Retinal pigment epithelial cell (primary cell): Measurements from ENCODE around the gene ITGAV.
A peak's percentile ranks its signal among the peaks of the same experiment; 100 is the strongest.
"Not testable (repeated sequence)": the region's sequence is repeated elsewhere in the genome, so short reads cannot be mapped to it uniquely, and the experiment has no call there.

Experiments used
- DNase-seq: peaks from one replicate; pipeline ENCODE4 v3.0.0-alpha.2; 2010; ENCODE audit warnings: low read depth
- H3K4me3 ChIP-seq: 2 replicates; pipeline ENCODE4 v1.5.1; 2011; ENCODE audit warnings: mild to moderate bottlenecking, low read length, control low read depth, moderate library complexity
- CTCF ChIP-seq: conservative IDR thresholded peaks from 2 replicates; pipeline ENCODE4 v1.5.1; 2011; ENCODE audit warnings: low read depth, low read length, control low read depth, inconsistent platforms

ITGAV gene

DNA sequence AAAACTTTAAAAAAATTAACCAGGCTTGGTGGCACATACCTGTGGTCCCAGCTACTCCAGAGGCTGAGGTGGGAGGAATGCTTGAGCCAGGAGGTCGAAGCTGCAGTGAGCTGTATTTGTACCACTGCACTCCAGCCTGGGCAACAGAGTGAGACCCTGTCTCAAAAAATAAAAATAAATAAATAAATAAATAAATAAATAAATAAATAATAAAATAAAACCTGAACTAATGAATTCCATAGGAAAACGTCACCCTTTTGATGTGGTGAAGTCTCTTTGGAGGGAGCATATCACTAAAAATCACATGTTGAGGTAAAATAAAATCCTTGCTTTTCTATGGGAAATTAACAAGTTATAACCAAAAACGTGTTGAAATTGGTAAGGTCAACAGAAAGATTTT, 29.6 kb upstream of the ITGAV start:
- no peak for DNase-seq
- no peak for TF ChIP-seq CTCF
- H3K4me3 ChIP-seq = no peak overlapping the region

DNA sequence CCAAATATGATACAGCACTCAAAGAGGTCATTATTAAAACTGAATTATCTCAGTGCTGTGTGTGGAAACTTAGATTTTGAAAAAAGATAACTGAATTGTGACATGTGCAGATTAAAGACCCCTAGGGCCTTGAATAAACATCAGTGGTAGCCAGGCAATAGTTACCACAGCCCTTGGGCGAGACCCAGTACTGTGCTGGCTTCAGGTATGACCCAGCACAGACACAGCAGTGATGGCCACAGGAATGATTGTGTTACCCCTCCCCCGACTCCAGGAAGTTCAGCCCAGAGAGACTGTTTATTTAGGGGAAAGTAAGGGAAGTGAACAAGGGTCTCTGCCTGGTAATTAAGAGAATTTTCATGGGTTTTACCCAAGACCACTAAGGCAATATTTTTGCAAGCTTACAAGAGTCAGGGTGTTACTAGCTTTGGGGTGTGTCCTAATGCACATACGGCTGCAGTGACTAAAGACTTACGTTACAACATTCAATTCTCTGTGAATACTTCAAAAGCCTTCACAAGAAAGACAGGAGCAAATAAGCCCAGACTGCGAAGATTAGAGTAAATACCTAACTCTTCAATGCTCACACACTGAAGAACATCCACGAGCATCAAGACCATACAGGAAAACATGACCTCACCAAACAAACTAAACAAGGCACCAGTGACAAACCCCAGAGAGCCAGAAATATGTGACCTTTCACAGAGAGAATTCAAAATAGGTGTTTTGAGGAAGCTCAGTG, 28.2 kb upstream of the ITGAV start:
- H3K4me3 ChIP-seq = no peak overlapping the region
- TF ChIP-seq CTCF = no peak
- DNase-seq = no peak

GRCh38 chr2:186562209-186562578, 27.7 kb upstream of the ITGAV start:
- no peak for TF ChIP-seq CTCF
- no peak for DNase-seq
- no peak overlapping the region for H3K4me3 ChIP-seq

DNA sequence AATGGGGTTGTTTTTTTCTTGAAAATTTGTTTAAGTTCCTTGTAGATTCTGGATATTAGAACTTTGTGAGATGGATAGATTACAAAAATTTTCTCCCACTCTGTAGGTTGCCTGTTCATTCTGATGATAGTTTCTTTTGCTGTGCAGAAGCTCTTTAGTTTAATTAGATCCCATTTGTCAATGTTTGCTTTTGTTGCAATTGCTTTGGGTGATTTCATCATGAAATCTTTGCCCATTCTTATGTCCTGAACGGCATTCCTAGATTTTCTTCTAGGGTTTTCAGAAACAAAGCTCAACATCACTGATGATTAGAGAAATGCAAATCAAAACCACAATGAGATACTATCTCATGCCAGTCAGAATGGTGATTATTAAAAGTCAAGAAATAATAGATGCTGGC, 21.3 kb upstream of the ITGAV start:
- not testable (repeated sequence) for DNase-seq, H3K4me3 ChIP-seq

GRCh38 chr2:186569127-186569526, 20.7 kb upstream of the ITGAV start:
- not testable (repeated sequence) for H3K4me3 ChIP-seq, DNase-seq

- no peak overlapping the region for H3K4me3 ChIP-seq
- DNase-seq = no peak
- TF ChIP-seq CTCF = no peak
Observed at GRCh38 chr2:186569897-186570296, 20.0 kb upstream of the ITGAV start.

GRCh38 chr2:186570604-186571003, 19.3 kb upstream of the ITGAV start:
- DNase-seq = peak; percentile 73
- TF ChIP-seq CTCF = no peak
- no peak overlapping the region for H3K4me3 ChIP-seq

DNA sequence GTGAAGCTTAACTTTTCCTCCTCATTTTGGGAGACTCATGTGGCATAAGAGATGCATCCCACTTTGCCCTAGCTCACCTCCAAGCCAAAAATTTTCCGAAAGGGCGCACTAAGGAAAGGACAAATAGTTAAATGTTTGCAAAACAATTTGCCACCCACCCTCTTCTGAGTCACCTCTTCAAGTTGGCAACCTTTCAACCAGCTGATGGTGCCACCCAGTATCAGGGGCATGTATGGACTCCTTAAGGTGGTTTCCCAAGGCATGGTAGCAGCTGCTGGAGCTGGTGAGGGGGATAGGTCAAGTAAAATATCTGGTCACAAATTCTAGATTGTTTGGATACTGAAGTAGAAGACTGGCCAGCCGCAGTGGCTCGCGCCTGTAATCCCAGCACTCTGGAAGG, 17.2 kb upstream of the ITGAV start:
- TF ChIP-seq CTCF = no peak

More for the DNA sequence above, 17.2 kb upstream of the ITGAV start:
- DNase-seq = no peak
- no peak overlapping the region for H3K4me3 ChIP-seq
